HG02798 (cell line): ENCODE measurements around the gene HSPBAP1.
"Not testable (repeated sequence)": the region's sequence is repeated elsewhere in the genome, so short reads cannot be mapped to it uniquely, and the experiment has no call there.

Experiments
- ATAC-seq: cut with Tn5 transposase; IDR thresholded peaks from one replicate; pipeline ENCODE4 v1.9.1; 2021; ENCODE audit warnings: mild to moderate bottlenecking; ENCODE audit not compliant: unreplicated experiment, poor library complexity

Gene HSPBAP1

GRCh38 chr3:122745369-122746021 is 48.1 kb downstream of the HSPBAP1 start:
- ATAC-seq, result no peak

GRCh38 chr3:122743581-122744120 is 50.0 kb downstream of the HSPBAP1 start:
- no peak for ATAC-seq

DNA sequence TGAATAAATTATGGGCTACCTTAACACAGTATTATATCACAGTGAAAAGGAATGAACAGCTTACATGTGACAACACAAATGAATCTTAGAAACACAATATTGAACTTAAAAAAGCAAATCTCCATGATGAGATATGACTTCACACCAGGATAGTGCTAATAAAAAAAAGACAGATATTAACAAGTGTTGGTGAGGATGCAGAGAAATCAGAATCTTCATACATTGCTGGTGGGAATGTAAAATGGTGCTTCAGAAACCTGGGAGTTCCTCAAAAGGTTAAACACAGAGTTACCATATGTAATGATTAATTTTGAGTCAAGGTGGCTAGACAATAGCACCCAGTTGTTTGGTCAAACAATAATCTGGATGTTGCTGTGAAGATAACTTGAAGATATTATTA is 51.4 kb downstream of the HSPBAP1 start:
- ATAC-seq, result no peak

GRCh38 chr3:122739172-122739571 is 54.5 kb downstream of the HSPBAP1 start:
- ATAC-seq, result no peak

DNA sequence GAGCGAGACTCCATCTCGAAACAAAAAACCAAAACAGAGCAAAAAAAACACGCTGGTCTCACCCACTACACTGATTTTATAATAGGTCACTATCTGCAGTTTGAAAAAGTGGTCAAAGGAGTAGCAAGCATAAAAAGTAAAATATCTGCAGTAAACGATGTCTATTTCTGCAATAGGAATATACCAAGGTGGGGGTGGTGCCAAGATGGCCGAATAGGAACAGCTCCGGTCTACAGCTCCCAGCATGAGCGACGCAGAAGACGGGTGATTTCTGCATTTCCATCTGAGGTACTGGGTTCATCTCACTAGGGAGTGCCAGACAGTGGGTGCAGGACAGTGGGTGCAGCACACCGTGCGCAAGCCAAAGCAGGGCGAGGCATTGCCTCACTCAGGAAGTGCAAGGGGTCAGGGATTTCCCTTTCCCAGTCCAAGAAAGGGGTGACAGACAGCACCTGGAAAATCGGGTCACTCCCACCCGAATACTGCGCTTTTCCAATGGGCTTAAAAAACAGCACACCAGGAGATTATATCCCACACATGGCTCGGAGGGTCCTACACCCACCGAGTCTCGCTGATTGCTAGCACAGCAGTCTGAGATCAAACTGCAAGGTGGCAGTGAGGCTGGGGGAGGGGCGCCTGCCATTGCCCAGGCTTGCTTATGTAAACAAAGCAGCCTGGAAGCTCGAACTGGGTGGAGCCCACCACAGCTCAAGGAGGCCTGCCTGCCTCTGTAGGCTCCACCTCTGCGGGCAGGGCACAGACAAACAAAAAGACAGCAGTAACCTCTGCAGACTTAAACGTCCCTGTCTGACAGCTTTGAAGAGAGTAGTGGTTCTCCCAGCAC is 60.7 kb downstream of the HSPBAP1 start:
- not testable (repeated sequence) for ATAC-seq

DNA sequence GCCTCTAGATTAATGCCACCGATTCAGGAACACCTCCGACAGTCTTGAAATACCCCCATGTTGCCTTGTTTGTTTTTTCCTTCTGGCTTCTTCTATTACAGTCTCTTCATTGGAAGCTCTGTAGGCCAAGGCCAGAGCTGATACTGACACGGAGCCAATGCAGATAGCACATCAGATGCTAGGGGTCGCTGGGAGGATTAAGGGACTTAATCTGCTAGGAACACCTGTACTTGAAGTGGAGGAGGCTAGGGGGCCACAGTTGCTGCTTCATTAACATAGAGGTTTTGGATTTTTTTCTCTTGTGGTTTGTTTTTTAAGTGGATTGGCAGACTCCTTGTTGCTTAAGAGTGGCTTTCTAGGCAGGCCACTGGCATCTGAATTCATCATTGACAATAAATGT is 63.4 kb downstream of the HSPBAP1 start:
- no peak for ATAC-seq

DNA sequence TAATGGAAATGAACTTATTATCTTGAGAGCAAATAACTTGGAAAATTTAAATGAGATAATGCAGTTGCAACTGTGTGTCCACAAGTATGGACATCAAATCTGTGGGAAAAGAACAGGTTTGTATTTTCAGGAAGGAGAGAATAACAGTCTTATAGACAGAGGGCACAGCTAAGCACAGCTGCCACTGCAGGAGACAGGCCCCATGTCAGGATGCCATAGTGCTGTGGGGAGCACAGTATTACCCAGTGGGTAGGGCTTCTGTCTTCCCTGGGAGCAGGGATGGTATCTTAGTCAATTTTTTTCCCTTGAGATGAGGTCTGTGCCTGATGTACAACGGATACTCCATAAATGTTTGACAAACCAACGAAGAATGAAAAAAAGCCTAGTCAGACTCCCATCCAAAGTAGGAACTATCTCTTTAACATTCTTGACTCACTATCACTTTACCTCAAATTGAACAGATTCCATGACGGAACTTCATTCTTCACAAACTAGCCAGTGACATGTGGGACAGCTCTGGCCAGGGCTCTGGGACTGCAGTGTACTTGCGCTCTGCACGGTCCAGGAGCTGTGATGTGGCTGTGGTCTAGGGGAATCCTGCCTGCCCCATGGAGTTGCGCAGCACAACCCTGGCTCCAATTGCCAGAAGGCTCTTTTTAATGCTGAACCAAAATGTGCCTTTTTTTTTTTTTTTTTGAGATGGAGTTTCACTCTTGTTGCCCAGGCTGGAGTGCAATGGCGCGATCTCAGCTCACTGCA is 64.7 kb downstream of the HSPBAP1 start:
- no peak for ATAC-seq

DNA sequence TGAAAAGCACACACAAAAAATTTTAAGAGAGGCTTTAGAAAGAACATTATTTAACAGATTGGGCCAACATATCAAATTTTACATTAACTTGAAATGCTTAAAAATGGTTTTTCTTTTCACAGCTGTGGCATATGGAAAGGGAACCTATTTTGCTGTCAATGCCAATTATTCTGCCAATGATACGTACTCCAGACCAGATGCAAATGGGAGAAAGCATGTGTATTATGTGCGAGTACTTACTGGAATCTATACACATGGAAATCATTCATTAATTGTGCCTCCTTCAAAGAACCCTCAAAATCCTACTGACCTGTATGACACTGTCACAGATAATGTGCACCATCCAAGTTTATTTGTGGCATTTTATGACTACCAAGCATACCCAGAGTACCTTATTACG is 65.4 kb downstream of the HSPBAP1 start:
- no peak for ATAC-seq

- no peak for ATAC-seq
These were observed 65.9 kb downstream of the HSPBAP1 start for GRCh38 chr3:122727766-122728165.

- no peak for ATAC-seq
These were observed 66.3 kb downstream of the HSPBAP1 start for GRCh38 chr3:122727294-122727693.

DNA sequence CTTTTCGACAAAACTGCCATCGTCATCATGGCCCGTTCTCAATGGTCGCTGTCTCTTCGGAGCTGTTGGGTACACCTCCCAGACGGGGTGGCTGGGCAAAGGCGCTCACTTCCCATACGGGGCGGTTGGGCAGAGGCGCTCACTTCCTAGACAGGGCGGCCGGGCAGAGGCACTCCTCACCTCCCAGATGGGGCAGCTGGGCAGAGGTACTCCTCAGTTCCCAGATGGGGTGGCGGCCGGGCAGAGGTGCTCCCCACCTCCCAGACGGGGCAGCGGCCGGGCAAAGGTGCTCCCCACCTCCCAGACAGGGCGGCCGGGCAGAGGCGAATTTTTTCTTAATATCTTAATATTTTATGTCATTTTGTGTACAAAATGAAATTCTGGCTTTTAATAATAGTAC is 68.5 kb downstream of the HSPBAP1 start:
- ATAC-seq, result no peak

DNA sequence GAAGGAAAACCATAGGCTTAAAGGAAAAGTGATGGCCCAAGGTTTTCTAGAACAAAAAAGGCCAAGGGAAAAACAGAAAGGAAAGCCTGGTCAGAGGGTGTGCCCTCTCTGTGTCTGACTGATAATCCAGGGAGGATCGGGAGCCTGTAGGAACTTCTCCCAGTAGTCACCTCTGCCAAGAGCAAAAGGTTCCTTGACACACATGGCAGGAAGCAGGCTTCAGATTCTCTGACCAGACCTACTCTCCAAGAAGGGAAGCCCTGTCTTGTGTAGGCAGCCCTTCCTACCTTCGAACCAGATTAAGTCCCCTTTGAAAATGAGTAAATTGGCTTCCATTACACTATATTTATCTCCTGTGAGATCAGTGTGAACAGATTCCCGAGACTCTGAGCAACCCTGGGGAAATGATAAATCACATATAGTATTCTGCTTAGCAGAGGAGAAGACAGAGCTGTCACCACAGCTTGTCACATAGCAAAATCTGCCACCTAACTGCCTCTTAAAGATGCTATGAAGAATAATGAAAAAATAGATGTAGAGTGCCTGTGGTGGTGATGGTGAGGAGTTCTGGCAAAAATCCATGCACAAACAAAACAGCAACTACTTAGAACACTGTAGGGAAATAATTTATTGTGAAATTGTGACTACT is 74.2 kb downstream of the HSPBAP1 start:
- no peak for ATAC-seq

DNA sequence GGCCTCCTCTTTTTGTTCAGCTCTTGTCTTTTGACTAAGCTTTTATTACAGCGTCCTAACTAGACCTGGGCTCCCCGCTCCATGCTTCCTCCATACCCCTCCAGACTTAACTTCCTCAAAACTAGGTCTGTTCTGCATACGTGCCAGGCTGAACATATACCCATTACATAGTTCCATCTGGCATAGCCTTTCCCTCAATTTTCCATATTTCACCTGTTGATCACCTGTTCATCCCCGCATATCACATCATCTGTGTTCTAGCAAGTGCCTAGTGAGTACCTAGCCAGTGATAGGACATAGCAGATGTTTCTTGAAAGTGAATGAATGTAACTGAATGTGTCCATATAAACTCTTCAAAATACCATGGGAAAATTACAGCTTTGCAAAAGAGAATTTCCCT is 77.0 kb downstream of the HSPBAP1 start:
- ATAC-seq, result no peak

DNA sequence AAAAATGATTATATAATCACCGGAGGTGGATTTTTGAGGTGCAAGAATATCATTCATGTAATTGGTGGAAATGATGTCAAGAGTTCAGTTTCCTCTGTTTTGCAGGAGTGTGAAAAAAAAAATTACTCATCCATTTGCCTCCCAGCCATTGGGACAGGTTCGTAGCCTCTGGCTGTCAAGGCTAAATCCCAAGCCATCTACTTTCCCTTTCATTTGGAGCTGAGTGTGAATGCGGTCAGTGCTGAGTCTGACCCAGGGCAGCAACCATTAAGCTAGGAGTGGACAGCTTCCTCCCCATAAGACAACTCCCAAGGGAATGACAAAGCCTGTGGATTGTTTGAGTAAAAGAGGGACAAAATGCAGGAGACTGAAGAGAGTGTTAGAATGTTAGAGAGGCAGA is 79.4 kb downstream of the HSPBAP1 start:
- ATAC-seq, result no peak

GRCh38 chr3:122710616-122711251 is 82.9 kb downstream of the HSPBAP1 start:
- not testable (repeated sequence) for ATAC-seq

DNA sequence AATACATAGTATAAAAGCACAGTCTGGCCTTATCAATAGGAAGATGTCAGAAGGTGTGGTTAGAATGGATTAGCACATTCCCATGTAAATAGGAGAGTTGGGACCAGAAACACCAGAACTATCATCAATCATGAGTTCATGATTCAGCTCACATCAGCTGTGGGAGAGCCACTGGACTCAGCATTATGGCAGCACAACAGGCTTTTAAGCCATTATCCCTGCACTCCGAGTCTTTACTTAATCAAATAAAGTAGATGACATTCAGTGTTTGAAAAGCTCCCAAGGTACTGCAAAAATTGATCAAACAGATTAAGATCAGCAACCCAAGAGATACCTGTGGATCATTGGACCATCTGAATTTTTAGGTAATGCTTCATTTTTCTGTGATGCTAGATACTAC is 88.3 kb downstream of the HSPBAP1 start:
- no peak for ATAC-seq

DNA sequence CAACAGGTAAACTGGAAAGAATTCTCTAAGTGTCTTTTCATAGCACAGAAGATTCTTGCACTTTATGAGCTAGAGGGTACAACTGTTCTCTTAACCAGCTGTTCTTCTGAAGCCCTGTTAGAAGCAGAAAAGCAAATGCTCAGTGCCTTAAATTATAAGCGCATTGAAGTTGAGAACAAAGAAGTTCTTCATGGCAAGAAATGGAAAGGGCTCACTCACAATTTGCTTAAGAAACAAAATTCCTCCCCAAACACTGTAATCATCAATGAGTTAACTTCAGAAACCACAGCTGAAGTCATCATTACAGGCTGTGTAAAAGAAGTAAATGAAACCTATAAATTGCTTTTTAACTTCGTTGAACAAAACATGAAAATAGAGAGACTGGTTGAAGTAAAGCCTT is 93.4 kb downstream of the HSPBAP1 start:
- ATAC-seq, result no peak

DNA sequence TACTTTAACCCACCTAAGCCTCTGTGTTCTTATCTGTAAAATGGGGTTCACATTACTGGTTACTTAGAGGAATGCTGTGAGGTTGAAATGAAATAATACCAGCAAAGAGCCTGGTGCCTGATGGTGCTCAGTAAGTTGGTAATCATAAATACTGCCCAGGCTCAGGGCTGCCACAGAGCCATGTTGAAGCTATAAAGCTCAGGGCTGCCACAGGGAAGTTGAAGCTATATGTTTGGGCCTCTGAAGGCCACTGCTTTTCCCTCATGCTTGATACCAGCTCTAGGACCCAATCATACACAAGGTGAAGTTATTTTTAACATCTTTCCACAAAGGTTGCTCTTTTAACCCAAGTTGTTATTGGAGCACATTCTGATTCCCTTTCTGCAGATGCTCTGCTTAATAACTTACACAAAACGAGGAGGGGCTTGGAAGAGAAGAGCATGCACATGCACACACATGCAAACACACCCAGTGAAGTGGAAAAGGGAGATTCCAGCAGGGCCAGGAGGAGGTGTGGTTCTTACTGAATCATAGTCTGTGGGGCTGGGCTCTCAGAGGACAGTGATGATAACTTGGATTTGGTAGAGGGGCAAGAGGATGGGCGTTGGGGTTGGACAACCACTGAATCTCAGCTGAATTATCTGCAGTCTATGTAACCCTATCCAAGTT is 95.5 kb downstream of the HSPBAP1 start:
- peak; percentile 85 for ATAC-seq

- ATAC-seq, result no peak
These were observed 97.6 kb downstream of the HSPBAP1 start for GRCh38 chr3:122695927-122696561.
